Tibial artery (tissue), 4 donors: ENCODE data around the gene RCC2.
"Not testable (repeated sequence)": the region's sequence is repeated elsewhere in the genome, so short reads cannot be mapped to it uniquely, and the experiment has no call there.

Source experiments
- DNase-seq, 2 donors: peaks; one replicate each; pipeline ENCODE4 v3.0.0-alpha.2; 2019
- H3K27ac ChIP-seq, 2 donors: fragments of 200-600 bp; sonication (generic) in 1 of 2; 1 replicate in 1 of 2; 2 replicates in 1 of 2; pipeline ENCODE4 v1.5.1; 2018 to 2019; ENCODE audit warnings: mild to moderate bottlenecking in 1 of 2
- H3K27me3 ChIP-seq, 2 donors: fragments of 200-600 bp; sonication (generic) in 1 of 2; one replicate each; pipeline versions ENCODE4 v1.5.1 to v1.6.0; 2016 to 2019
- H3K36me3 ChIP-seq, 3 donors: fragments of 200-600 bp; sonication (generic) in 2 of 3; one replicate each; pipeline ENCODE4 v1.5.1; 2016 to 2019; ENCODE audit warnings: mild to moderate bottlenecking in 2 of 3
- H3K4me1 ChIP-seq, 4 donors: fragments of 200-600 bp; sonication (generic) in 2 of 4; 1 replicate in 3 of 4; 2 replicates in 1 of 4; pipeline ENCODE4 v1.5.1; 2016 to 2019
- H3K4me3 ChIP-seq, 2 donors: fragments of 200-600 bp; sonication (generic) in 1 of 2; 1 replicate in 1 of 2; 2 replicates in 1 of 2; pipeline ENCODE4 v1.5.1; 2018 to 2019; ENCODE audit warnings: mild to moderate bottlenecking in 2 of 2
- H3K9me3 ChIP-seq, 3 donors: fragments of 200-600 bp; sonication (generic) in 1 of 3; one replicate each; pipeline ENCODE4 v1.5.1; 2016 to 2019
- intact Hi-C: fragments of 100-400 bp; cut with DNase I; formaldehyde crosslinking; loops from one replicate; pipeline ENCODE4 v1.15.0; 2023; ENCODE audit warnings: low total_unique reads
- TF ChIP-seq, protein P1 (sequence below), 2 experiments: fragments of 200-600 bp in 1 of 2; fragments of 450-650 bp in 1 of 2; IDR thresholded peaks; one replicate each; pipeline ENCODE4 v1.5.1; 2017 to 2019; ENCODE audit warnings: antibody characterized with exemption in 2 of 2, mild to moderate bottlenecking in 1 of 2, moderate library complexity in 1 of 2

Gene RCC2

DNA sequence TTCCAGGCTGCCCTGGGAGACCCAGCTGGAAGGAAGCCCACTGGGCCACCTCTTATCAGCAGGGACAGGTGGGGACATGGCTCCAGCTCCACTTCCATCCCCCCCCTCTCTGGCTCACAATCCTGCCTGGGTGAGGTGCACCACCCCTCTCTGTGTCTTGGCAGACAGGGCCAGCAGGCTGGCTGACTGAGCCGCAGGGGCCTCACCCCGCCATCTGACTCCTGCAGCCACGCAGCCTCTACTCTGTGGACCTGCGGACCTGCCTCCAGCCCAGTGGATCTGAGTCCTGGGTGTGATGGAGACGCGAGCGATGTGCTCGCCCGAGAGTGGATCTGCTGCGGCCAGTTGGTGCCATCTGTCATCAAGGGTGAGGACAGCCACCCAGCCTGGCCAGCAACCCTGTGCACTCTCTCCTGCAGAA lies 30.1 kb downstream of the RCC2 start:
- H3K4me3 ChIP-seq, result no peak overlapping the region
- H3K4me1 ChIP-seq, result peaks cover 0 to 5% (median 0%) of the 10 kb centered on the region in 4 donors
- peaks cover 42 to 76% (median 59%) of the 10 kb centered on the region in 3 donors for H3K36me3 ChIP-seq
- no peak overlapping the region for H3K27ac ChIP-seq
- no peaks in the 10 kb centered on the region for H3K9me3 ChIP-seq
- DNase-seq, result no peak
- intact Hi-C loops, result no loop called here
- no peaks in the 10 kb centered on the region for H3K27me3 ChIP-seq
- TF ChIP-seq, protein P1, sequence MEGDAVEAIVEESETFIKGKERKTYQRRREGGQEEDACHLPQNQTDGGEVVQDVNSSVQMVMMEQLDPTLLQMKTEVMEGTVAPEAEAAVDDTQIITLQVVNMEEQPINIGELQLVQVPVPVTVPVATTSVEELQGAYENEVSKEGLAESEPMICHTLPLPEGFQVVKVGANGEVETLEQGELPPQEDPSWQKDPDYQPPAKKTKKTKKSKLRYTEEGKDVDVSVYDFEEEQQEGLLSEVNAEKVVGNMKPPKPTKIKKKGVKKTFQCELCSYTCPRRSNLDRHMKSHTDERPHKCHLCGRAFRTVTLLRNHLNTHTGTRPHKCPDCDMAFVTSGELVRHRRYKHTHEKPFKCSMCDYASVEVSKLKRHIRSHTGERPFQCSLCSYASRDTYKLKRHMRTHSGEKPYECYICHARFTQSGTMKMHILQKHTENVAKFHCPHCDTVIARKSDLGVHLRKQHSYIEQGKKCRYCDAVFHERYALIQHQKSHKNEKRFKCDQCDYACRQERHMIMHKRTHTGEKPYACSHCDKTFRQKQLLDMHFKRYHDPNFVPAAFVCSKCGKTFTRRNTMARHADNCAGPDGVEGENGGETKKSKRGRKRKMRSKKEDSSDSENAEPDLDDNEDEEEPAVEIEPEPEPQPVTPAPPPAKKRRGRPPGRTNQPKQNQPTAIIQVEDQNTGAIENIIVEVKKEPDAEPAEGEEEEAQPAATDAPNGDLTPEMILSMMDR (IDR thresholded peaks at IDR 0.05), result no peak

DNA sequence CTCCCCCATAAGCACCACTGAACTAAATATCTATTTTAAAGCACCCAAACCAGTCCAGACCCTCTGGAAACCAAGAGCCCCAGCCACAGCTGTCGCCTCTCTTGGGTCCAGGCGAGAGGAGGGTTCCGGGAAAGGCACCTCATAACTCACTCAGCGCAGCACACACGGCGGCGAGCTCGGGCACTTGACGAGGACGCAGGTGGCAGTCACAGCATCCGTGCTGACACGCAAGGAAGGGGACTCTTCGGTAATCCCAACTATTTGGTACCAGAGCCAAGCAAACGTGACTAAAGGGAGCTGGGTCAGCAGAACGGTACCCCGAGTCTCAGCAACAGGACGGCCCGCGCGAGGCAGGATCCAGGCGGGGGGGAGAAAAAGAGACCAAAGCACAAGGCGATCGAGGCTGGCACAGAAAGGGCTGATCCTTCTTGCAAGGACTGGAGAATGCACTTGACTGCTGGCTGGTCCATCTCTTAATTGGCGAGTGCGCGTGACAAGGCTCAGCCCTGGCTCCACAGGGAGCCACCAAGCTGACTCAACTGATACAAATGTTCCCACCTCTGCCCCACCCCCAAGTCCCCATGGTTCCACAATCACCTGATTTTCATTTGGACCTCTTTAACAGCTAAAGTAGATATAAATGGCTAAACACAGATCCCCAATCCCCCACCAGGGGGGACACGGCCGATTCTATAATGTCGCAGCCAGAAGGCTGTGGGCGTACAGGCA lies 31.5 kb downstream of the RCC2 start:
- H3K9me3 ChIP-seq, H3K4me1 ChIP-seq, DNase-seq, H3K27ac ChIP-seq, intact Hi-C loops, H3K27me3 ChIP-seq, H3K4me3 ChIP-seq: not testable (repeated sequence)
- H3K36me3 ChIP-seq, result peaks cover 30 to 61% (median 47%) of the 10 kb centered on the region in 3 donors

DNA sequence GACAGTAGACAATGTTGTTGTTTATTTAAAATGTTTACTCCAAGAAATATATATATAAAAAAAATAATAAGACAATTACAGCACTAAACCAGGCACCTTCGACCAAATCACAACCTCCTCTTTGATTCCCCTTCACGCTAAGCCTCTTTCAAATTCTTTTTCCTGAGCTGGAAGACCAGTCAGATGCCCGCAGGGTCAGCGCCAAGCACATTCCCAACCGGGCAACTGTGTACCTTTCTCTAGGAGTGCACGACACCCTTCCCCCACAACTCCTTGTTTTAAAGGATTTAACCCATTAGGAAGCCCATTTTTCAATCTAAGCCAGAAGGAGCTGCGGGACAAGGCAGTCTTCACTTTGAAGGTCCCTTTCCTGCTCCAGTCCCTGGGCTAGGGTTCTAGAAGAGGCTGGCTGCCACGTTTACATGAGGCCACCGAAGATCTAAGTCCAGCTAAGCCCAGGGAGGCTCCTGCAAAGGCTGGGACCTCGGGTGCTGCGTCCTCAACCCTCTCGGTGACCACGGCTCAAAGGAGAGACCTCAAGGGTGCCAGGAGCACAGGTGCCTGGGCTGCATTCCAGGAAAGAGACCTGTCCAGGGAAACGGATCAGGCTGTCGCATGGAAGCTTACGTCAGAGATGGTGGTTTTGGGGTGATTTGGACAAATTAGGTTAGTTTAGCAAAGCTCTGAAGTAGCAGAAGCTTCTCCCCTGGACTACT lies 32.6 kb downstream of the RCC2 start:
- H3K4me3 ChIP-seq, H3K4me1 ChIP-seq, DNase-seq, H3K9me3 ChIP-seq, H3K27me3 ChIP-seq, H3K27ac ChIP-seq, intact Hi-C loops: not testable (repeated sequence)
- H3K36me3 ChIP-seq, result peaks cover 20 to 51% (median 37%) of the 10 kb centered on the region in 3 donors

DNA sequence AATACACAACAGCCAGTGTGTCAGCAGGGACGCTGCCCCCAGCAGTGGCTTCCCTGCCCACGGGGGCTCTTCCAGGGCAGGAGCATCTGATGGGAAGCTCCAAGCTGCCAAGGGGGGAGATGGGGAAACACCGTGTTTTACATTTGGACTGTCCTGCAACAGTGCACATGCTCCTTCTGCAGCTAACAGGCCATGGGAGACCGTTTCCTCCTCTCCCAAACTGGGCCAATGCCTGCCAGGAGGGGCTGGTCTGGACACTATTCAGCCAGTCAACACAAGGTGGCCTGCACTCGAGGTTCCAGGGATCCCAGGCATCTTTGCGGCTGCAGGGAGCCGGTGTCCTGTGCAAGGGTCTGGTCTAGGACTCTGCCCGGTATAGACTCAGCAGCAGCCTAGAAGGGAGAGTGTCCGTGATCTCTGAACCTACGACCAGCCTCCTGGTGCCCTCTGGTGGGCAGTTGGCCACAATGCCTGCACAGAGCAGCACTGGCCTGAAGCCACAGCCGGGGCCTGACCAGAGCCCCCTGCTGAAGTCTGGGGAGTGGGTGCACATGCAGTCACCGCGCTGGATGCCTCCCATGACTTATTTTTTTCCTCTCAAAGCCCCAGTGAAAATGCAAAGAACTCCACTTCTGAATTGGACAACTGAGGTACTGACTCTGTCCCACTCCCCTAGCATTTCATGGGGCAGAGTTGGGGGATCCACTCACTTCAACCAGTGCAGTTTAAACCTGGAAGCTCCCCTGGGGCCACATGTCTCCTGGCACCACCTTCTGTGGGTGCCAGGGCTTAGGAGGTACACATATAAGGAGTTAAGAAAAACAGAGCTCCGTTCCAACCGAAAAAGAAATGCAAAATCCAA lies 33.3 kb downstream of the RCC2 start:
- Histone ChIP-seq H3K4me3 (no peak overlapping the region), H3K27me3 (no peaks in the 10 kb centered on the region), H3K9me3 (no peaks in the 10 kb centered on the region), H3K36me3 (peaks cover 17 to 44% (median 31%) of the 10 kb centered on the region in 3 donors), H3K27ac (no peak overlapping the region), H3K4me1 (no peaks in the 10 kb centered on the region)
- TF ChIP-seq, protein P1 (IDR thresholded peaks at IDR 0.05), result peak; percentile 47 to 65
- DNase-seq, result peak in 1 of 2 donors; percentile 46
- intact Hi-C loops, result no loop called here

DNA sequence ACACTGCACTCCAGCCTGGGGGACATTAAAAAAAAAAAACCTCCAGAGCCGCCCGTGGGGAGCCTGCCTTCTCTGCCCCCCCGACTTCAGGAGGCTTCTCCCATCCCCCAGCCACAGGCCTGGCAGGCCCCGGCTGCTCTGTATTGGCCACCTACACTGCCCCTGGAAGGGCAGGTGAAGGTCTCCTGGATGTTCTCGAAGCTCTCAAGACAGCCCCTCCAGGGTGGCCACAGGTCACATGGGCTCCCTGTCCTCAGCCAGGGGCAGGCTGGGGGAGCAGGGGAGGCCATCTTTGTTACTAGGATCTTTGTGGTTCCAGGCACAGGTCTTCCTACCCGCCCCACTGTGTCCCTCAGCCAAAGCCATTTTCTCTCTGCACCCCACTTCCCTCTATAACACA lies 34.7 kb downstream of the RCC2 start:
- TF ChIP-seq, protein P1 (IDR thresholded peaks at IDR 0.05), result no peak
- H3K36me3 ChIP-seq, result peaks cover 8 to 31% (median 18%) of the 10 kb centered on the region in 3 donors
- no peak overlapping the region for H3K4me3 ChIP-seq
- H3K27ac ChIP-seq, result no peak overlapping the region
- intact Hi-C loops, result no loop called here
- H3K9me3 ChIP-seq, result no peaks in the 10 kb centered on the region
- DNase-seq, result no peak
- no peaks in the 10 kb centered on the region for H3K4me1 ChIP-seq
- no peaks in the 10 kb centered on the region for H3K27me3 ChIP-seq

DNA sequence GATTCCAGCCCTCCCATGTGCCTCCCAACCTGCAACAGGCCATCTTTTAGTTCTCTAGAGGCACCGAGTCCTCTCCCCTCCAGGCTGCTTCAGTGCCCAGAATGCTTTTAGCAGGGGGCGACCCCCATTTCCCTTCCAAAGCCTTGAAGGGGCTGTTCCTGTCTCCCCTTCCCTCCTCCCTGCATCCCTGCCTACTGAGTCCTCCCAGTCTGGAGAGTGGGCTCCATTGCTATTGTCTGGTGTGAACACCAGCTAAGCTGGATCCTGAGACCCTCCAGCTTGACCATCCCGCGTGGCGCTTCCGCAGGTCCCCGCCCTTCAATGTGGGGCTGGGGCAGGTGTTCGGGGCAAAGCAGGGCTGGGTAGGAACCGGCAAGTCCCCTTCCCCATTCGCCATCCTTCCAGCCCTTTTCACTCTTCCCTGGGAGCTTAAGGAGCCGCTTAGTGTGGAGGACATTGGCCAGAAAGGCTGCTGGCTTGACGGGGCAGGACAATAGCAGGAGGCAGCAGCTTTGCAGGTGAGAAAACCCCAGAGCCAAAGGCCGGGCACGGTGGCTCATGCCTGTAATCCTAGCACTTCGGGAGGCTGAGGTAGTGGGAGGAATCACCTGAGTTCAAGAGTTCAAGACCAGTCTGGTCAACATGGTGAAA lies 35.3 kb downstream of the RCC2 start:
- DNase-seq, result no peak
- TF ChIP-seq, protein P1 (IDR thresholded peaks at IDR 0.05), result no peak
- no peak overlapping the region for H3K27ac ChIP-seq
- peaks cover 1 to 24% (median 11%) of the 10 kb centered on the region in 3 donors for H3K36me3 ChIP-seq
- no peaks in the 10 kb centered on the region for H3K9me3 ChIP-seq
- no peaks in the 10 kb centered on the region for H3K4me1 ChIP-seq
- no peak overlapping the region for H3K4me3 ChIP-seq
- intact Hi-C loops, result no loop called here
- no peaks in the 10 kb centered on the region for H3K27me3 ChIP-seq
